MG63 (cell line): ENCODE data around the gene FANCI. TPM values are rescaled to one million over a fixed set of nuclear protein-coding genes. Genes with fewer than 3 reads are reported as not detected.
A peak's percentile ranks its signal among the peaks of the same experiment; 100 is the strongest.

Source experiments
- DNase-seq: peaks from one replicate; pipeline ENCODE4 v3.0.0-alpha.2; 2020
- H3K27me3 ChIP-seq: fragments of 250-450 bp; sonication (Bioruptor Pico); 2 replicates; pipeline ENCODE4 v1.5.1; 2020; ENCODE audit warnings: mild to moderate bottlenecking, moderate library complexity
- H3K36me3 ChIP-seq: fragments of 250-450 bp; sonication (Bioruptor Pico); 2 replicates; pipeline ENCODE4 v1.5.1; 2020; ENCODE audit warnings: mild to moderate bottlenecking, moderate library complexity
- H3K4me3 ChIP-seq: fragments of 250-450 bp; sonication (Bioruptor Pico); 2 replicates; pipeline ENCODE4 v1.5.1; 2020; ENCODE audit warnings: mild to moderate bottlenecking, moderate library complexity
- H3K9me3 ChIP-seq: fragments of 250-450 bp; sonication (Bioruptor Pico); 2 replicates; pipeline ENCODE4 v1.5.1; 2020; ENCODE audit warnings: mild to moderate bottlenecking, moderate library complexity
- total RNA-seq: library from RNA; depleted of rRNA; stranded (reverse); fragments of >200 nt; shearing (Covaris generic); gene quantifications from 2 replicates; pipeline ENCODE4 v1.2.3, GENCODE V29; 2014; ENCODE audit warnings: low replicate concordance; rRNA removed

FANCI gene
- total RNA-seq, 1 experiment from 2014 or later = 34.4 TPM

DNA sequence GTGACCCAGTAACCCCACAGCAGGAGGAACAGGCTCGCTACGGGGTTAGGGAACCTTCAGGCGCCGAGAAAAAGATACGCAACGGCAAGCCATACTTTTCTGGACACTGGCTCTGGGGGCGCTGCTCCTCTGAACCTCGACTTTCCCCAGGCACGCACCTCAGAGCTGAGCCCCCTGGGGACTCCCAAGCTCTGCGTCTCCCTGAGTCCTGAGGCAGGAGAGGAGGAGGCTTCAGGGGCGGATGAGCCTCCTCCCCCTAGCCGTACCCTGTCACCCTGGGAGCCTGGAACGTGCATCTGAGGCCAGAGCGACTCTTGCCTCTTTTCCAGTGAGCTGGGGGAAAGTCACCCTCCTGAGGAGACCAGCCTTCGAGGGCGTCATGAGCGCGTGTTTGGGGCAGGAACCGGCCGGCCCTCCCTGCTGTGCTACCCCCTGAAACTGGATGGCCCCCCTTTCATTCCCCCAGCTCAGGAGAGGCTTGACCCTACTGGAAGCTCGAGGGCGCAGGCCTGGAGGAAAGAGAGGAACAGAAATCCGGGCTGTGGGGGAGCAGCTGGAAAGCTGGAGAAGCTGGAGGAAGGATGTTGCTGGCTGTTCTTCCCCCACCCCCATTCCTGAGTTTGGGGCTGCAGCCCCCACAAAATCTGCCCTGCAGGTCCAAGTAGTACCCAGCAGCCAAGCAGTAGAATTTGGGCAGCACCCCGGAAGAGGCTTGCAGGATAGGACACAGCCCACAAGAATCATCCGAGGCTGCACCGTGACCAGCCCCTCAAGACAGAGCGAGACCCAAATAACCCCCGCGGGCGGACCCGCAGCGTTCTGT, 115.9 kb downstream of the FANCI start:
- H3K27me3 ChIP-seq = peaks cover 87% of the 10 kb centered on the region
- no peak for DNase-seq
- H3K9me3 ChIP-seq = no peaks in the 10 kb centered on the region
- H3K4me3 ChIP-seq = no peak overlapping the region
- H3K36me3 ChIP-seq = no peaks in the 10 kb centered on the region

DNA sequence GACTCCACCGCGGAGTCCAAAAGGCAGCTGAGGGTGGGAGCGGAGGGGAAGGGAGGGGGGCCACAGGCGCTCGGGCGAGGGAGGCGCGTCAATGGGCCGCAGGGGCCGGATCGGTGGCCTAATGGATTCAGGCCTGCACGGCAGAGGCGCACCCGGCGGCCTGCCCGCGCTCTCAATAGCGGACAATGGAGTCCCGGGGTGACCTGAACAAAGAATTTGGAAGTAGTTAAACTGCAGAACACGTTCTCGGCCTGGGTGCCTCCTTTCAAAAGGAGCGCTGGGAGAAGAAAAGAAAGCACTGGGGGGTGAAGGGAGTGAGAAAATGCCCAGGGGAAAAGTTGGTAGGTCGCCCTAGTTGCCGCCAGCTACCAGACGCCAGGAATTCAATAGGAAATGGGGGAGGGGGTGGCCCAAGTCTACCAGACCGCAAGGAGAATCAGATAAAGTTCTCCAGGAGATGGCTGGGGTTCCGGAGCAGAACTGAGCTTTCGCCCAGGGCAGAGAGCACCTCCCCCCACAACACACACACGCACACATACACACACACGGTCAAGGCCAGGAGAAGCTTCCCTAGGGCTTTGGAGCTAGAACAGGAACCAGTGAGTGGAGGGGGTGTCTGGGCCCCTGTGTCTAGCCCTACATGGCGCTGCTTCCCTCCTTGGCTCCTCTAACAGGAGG, 116.7 kb downstream of the FANCI start:
- Histone ChIP-seq H3K36me3 (no peaks in the 10 kb centered on the region), H3K4me3 (no peak overlapping the region), H3K27me3 (peaks cover 79% of the 10 kb centered on the region), H3K9me3 (no peaks in the 10 kb centered on the region)
- DNase-seq = no peak

DNA sequence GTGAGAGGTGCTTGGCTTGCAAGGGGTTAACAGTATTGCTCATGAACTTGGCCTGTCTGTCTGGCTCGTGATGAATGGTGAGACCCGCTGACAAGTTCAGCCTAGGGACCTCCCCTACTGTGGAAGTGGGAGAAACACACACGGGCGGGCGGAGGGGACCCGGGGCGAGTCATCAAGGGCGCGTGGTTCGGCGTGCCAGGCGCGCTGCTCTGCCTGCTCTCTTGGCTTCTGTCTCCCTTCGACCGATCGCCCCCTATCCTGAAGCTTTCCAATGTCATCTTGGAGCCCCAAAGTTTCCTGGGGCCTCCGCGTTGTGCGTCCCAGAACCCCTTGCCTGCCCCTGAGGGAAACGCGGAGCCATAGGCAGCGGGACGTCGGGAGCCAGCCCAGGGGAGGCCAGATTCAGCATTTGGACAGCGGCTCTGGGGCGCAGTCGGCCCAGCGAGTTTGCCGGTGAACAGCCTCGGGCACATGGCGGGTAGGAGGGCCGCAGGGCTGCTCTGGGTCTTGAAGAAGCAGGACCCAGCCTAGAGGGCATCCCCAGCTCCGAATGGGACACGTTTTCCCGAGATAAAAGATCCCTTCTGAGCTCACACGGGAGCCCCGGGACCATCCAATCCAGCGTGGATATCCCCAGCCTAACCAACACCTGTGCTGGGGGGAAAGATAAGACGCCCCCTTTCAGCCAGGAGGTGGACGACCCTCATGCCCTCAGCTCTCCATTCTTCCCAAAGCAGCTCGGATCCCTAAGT, 117.8 kb downstream of the FANCI start:
- Histone ChIP-seq H3K9me3 (no peaks in the 10 kb centered on the region), H3K36me3 (no peaks in the 10 kb centered on the region), H3K27me3 (peaks cover 80% of the 10 kb centered on the region), H3K4me3 (no peak overlapping the region)
- DNase-seq = peak; percentile 67

DNA sequence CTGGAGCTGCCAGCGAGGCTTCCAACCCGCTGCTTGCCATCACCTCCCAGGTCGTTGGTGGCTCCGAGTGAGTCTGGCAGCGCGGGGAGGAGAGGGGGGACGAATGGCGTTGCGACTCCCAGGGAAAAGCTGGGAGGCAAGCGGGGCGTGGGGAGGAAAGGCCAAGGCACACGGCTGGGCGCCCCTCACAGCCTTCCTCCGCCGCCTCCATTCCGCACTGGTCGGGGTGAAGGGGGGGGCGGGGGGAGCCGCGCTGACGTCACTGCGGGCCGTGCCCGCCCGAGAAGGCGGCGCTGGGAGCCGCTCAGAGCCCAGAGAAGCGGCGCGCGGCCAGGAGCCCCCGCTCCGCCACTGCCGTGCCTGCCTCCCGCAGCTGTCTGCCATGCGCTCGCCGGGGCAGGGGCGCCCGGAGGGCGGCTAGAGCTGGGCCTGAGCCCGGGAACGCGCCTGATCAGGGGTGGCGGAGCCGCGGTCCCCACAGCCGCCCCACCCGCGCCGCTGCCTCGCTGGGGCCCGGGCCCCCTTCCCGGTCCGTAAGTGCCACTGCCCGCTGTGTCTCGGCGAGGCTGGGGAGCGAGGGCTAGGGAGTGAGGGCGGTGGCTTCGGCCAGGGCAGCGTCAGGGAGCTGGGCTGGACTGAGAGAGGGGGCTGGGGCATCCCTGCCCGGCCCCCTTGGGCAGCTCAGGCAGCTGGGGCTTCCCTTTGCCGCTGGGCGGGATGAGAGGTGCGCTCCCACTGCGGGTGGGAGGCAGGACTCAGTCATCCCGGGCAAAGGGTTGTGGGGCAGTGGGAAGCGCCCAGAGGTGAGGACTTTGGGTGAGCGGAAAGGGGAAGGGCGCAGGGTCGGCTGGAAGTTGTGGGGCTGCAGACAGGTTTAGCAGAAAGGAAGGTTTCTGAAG, 118.7 kb downstream of the FANCI start:
- no peak for DNase-seq

DNA sequence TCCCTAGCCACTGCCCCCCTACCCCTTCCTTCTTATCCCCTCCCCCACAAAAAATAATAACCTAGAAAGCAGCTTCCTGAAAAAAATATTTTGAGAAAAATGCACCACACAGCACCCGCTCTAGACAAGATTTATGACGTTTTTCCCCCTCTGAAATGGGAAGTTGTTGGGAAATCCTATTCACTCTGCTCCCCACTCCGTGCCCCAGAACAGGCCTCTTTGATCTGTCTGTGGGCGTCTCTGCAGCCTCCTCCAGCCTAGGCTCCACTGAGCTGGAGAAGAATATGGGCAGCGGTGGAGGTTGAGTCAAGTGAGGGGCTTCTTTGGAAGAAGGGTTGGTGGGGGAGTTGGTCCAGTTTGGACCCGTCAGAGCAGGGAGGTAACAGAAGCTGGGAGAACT, 119.4 kb downstream of the FANCI start:
- H3K9me3 ChIP-seq = no peaks in the 10 kb centered on the region
- H3K36me3 ChIP-seq = no peaks in the 10 kb centered on the region
- no peak for DNase-seq
- H3K27me3 ChIP-seq = peaks cover 81% of the 10 kb centered on the region
- H3K4me3 ChIP-seq = no peak overlapping the region

More for the DNA sequence above, 118.7 kb downstream of the FANCI start:
- no peaks in the 10 kb centered on the region for H3K9me3 ChIP-seq
- no peaks in the 10 kb centered on the region for H3K36me3 ChIP-seq
- no peak overlapping the region for H3K4me3 ChIP-seq
- peaks cover 81% of the 10 kb centered on the region for H3K27me3 ChIP-seq

DNA sequence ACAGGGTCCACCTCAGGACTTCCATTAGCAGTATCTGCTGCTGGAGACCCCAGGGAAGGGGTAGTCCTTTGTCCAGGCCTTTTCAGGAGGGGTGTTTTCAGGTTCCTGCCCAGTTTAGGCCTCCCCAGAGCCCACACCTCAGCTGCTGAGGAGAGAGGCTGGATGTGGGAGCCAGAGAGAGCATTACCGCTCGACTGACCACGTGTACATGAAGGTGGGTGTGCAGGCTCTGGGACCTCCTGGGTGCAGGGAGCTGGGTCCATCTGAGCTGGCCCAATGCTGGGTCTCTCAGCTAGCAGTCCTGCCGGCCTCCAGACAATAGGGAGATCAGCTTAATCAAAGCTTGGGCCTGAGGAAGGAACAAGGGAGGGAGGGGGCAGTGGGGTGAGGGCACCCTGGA, 120.0 kb downstream of the FANCI start:
- Histone ChIP-seq H3K27me3 (peaks cover 82% of the 10 kb centered on the region), H3K4me3 (no peak overlapping the region), H3K9me3 (no peaks in the 10 kb centered on the region), H3K36me3 (no peaks in the 10 kb centered on the region)
- no peak for DNase-seq

DNA sequence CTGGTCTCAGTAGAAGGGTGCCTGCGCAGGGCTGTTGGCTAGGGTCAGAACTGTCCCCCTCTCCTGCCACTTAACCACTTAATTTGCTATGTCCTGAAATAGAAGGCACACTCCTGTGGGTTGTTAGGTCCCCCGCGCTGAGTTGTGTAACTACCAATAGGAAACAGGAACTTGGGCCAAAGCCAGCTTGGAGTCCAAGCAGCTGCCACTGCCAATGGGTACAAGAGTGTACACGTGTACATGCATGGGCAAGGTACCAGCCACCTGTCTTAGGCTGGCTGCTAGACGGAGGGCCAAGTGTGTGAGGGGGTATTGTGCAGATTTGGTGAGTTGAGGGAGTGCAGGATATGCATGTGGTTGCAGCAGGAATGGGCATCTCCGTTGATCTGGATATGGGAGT, 120.6 kb downstream of the FANCI start:
- no peaks in the 10 kb centered on the region for H3K36me3 ChIP-seq
- H3K9me3 ChIP-seq = no peaks in the 10 kb centered on the region
- H3K27me3 ChIP-seq = peaks cover 86% of the 10 kb centered on the region
- H3K4me3 ChIP-seq = no peak overlapping the region
- DNase-seq = no peak

DNA sequence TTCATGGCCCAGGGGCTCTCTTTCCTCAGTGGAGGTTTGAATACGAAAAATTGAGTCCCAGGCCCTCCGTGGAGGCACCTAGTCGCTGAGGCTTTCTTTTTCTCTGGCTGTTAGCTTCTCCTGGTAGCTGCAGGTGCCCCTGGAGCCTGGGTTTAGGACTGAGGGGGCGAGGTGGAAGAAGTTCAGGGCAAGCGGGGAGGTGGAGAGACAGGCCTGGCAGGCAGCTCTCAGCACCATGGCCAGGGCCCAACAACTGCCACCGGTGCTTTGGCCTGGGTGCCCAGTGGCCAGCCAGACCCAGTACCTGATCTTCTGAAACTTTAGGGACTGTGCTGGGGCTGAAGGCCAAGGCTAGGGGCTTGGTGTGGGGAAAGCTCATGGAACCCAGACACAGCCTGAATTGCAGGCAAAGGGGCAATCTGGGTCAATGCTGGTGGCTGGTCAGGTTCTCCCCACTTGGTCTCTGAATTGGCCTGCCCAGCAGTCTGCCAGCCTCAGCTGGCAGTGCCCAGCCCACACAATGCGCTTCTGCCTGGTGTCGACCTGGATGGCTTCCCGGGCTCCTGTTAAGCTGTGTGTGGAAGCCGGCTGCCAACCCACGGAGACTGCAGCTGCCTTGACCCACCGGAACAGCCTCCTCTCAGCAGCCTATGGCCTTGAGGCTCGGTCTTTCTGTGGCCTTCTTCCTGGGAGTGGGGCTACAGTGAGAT, 121.1 kb downstream of the FANCI start:
- no peaks in the 10 kb centered on the region for H3K36me3 ChIP-seq
- no peaks in the 10 kb centered on the region for H3K9me3 ChIP-seq
- peaks cover 84% of the 10 kb centered on the region for H3K27me3 ChIP-seq
- DNase-seq = no peak
- no peak overlapping the region for H3K4me3 ChIP-seq

DNA sequence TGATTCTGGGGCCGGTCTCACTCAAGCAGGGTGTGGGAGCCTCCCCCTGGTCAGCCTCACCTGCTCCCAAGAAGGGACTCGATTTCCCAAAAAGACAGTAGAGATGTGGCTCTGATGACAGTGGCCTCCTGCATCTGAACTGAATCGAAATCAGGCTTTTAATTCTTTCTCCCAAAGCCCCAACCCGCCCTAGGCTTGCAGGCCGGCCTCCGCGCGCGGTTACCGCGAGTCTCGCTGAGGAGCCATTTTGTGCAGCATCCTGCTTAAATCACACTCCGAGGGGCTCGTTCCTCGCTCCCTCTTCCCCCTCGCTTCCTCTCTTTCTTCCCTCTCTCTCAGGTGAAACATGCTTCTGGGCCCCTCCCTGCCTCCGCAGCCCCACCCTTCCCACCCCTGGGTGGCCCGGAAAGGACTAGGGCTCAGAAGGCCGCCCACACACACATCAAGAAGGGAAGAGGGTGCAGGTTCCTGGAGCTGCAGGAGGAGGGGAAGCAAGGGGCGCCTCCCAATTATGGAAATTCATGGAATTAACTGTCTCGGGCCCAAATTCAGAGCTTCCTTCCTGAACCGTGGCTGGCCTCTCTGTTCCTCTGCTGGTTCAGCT, 121.8 kb downstream of the FANCI start:
- H3K36me3 ChIP-seq = no peaks in the 10 kb centered on the region
- DNase-seq = no peak
- H3K27me3 ChIP-seq = peaks cover 84% of the 10 kb centered on the region
- no peaks in the 10 kb centered on the region for H3K9me3 ChIP-seq
- no peak overlapping the region for H3K4me3 ChIP-seq

Other genes with a start within 250 kb of the FANCI start
- gene ABHD2, start 155.5 kb upstream of the FANCI start, total RNA-seq = 9.5 and 18.3 TPM in 2 replicates
- not detected in 2 replicates for gene RLBP1, start 22.4 kb upstream of the FANCI start, total RNA-seq
- gene POLG, start 90.8 kb downstream of the FANCI start, total RNA-seq = 37.3 and 84.1 TPM in 2 replicates